GM21723 (cell line): Measurements from ENCODE around the gene SMYD4.
"Not testable (repeated sequence)": the region's sequence is repeated elsewhere in the genome, so short reads cannot be mapped to it uniquely, and the experiment has no call there.

ENCODE experiments used
- ATAC-seq: cut with Tn5 transposase; IDR thresholded peaks from one replicate; pipeline ENCODE4 v1.9.1; 2021; ENCODE audit warnings: mild to moderate bottlenecking, moderate library complexity; ENCODE audit not compliant: unreplicated experiment

The SMYD4 gene

GRCh38 chr17:1834380-1835149, 4.9 kb upstream of the SMYD4 start:
- ATAC-seq = peak; percentile 55

GRCh38 chr17:1830288-1830687, 586 bp upstream of the SMYD4 start:
- ATAC-seq = no peak

GRCh38 chr17:1829216-1829591, 498 bp downstream of the SMYD4 start:
- no peak for ATAC-seq

- no peak for ATAC-seq
These were observed 9.0 kb downstream of the SMYD4 start for GRCh38 chr17:1820528-1821252.

- no peak for ATAC-seq
These were observed 16.6 kb downstream of the SMYD4 start for GRCh38 chr17:1813088-1813487.

GRCh38 chr17:1810450-1811103, 19.1 kb downstream of the SMYD4 start:
- no peak for ATAC-seq

- ATAC-seq = not testable (repeated sequence)
These were observed 19.9 kb downstream of the SMYD4 start for GRCh38 chr17:1809815-1810214.

- ATAC-seq = no peak
These were observed 21.1 kb downstream of the SMYD4 start for GRCh38 chr17:1808644-1809043.

- no peak for ATAC-seq
These were observed 21.8 kb downstream of the SMYD4 start for GRCh38 chr17:1807890-1808289.

GRCh38 chr17:1803280-1803679, 26.4 kb downstream of the SMYD4 start:
- ATAC-seq = no peak

- ATAC-seq = no peak
These were observed 27.3 kb downstream of the SMYD4 start for GRCh38 chr17:1802429-1802828.

GRCh38 chr17:1800712-1801111, 29.0 kb downstream of the SMYD4 start:
- ATAC-seq = no peak

- ATAC-seq = no peak
These were observed 29.5 kb downstream of the SMYD4 start for GRCh38 chr17:1800240-1800639.

- not testable (repeated sequence) for ATAC-seq
These were observed 31.9 kb downstream of the SMYD4 start for GRCh38 chr17:1797846-1798245.

GRCh38 chr17:1797323-1797722, 32.4 kb downstream of the SMYD4 start:
- no peak for ATAC-seq

GRCh38 chr17:1796800-1797199, 32.9 kb downstream of the SMYD4 start:
- ATAC-seq = no peak

GRCh38 chr17:1793447-1793806, 36.3 kb downstream of the SMYD4 start:
- no peak for ATAC-seq

- ATAC-seq = no peak
These were observed 36.9 kb downstream of the SMYD4 start for GRCh38 chr17:1792495-1793446.

GRCh38 chr17:1789936-1790335, 39.8 kb downstream of the SMYD4 start:
- no peak for ATAC-seq

GRCh38 chr17:1787301-1787902, 42.3 kb downstream of the SMYD4 start:
- no peak for ATAC-seq
